SK-N-SH treated with all-trans-retinoic acid at 6 μM for 48 hours (cell line): ENCODE measurements around the gene GABARAP.

Experiments used
- ATAC-seq: fragments of 200-7000 bp; cut with Tn5 transposase; 3 replicates; pipeline ENCODE4 v1.9.1; 2020; ENCODE audit warnings: mild to moderate bottlenecking, moderate library complexity
- ARNTL ChIP-seq: fragments of 450-650 bp; formaldehyde crosslinking; IDR thresholded peaks from 2 replicates; pipeline ENCODE4 v1.5.0; 2020; ENCODE audit warnings: low read depth, mild to moderate bottlenecking, moderate library complexity, borderline replicate concordance
- BACH2 ChIP-seq: fragments of 250-450 bp; sonication (Bioruptor Pico); IDR thresholded peaks from 2 replicates; pipeline ENCODE4 v1.9.0; 2021; ENCODE audit warnings: mild to moderate bottlenecking, borderline replicate concordance
- CSDC2 ChIP-seq: fragments of 250-450 bp; sonication (Bioruptor Pico); IDR thresholded peaks from 2 replicates; pipeline ENCODE4 v1.5.0; 2020; ENCODE audit warnings: mild to moderate bottlenecking, moderate library complexity
- ESRRG ChIP-seq: fragments of 250-450 bp; sonication (Bioruptor Pico); IDR thresholded peaks from 2 replicates; pipeline ENCODE4 v1.6.1; 2021; ENCODE audit warnings: mild to moderate bottlenecking
- GLIS3 ChIP-seq: fragments of 250-450 bp; sonication (Bioruptor Pico); IDR thresholded peaks from 2 replicates; pipeline ENCODE4 v1.5.0; 2020; ENCODE audit warnings: mild to moderate bottlenecking, moderate library complexity
- ISL1 ChIP-seq: fragments of 250-450 bp; sonication (Bioruptor Pico); IDR thresholded peaks from 2 replicates; pipeline ENCODE4 v2.1.2; 2022; ENCODE audit warnings: mild to moderate bottlenecking, moderate library complexity
- OSR1 ChIP-seq: fragments of 250-450 bp; sonication (Bioruptor Pico); IDR thresholded peaks from 2 replicates; pipeline ENCODE4 v1.8.0; 2022; ENCODE audit warnings: moderate library complexity, mild to moderate bottlenecking, inconsistent platforms
- PPARA ChIP-seq: fragments of 250-450 bp; sonication (Bioruptor Pico); IDR thresholded peaks from 2 replicates; pipeline ENCODE4 v1.5.0; 2020; ENCODE audit warnings: mild to moderate bottlenecking, borderline replicate concordance
- SNAI2 ChIP-seq: fragments of 250-450 bp; sonication (Bioruptor Pico); IDR thresholded peaks from 2 replicates; pipeline ENCODE4 v1.5.0; 2020; ENCODE audit warnings: mild to moderate bottlenecking, moderate library complexity
- TCF4 ChIP-seq: fragments of 250-450 bp; sonication (Bioruptor Pico); IDR thresholded peaks from 2 replicates; pipeline ENCODE4 v1.8.0; 2021; ENCODE audit warnings: mild to moderate bottlenecking, moderate library complexity, borderline replicate concordance
- TOX ChIP-seq: fragments of 250-450 bp; sonication (Bioruptor Pico); IDR thresholded peaks from 2 replicates; pipeline ENCODE4 v1.8.0; 2021; ENCODE audit warnings: mild to moderate bottlenecking, moderate library complexity, borderline replicate concordance
- ZC3H10 ChIP-seq: fragments of 250-450 bp; sonication (Bioruptor Pico); IDR thresholded peaks from 2 replicates; pipeline ENCODE4 v1.5.1; 2021; ENCODE audit warnings: mild to moderate bottlenecking, moderate library complexity
- ZFP3 ChIP-seq: fragments of 250-450 bp; sonication (Bioruptor Pico); IDR thresholded peaks from 2 replicates; pipeline ENCODE4 v1.5.0; 2020; ENCODE audit warnings: mild to moderate bottlenecking, moderate library complexity
- ZFP30 ChIP-seq: fragments of 450-650 bp; formaldehyde crosslinking; IDR thresholded peaks from 2 replicates; pipeline ENCODE4 v1.5.0; 2022; ENCODE audit warnings: mild to moderate bottlenecking, moderate library complexity
- ZNF565 ChIP-seq: fragments of 450-650 bp; formaldehyde crosslinking; conservative IDR thresholded peaks from 2 replicates; pipeline ENCODE4 v1.5.0; 2020; ENCODE audit warnings: low read depth, mild to moderate bottlenecking, moderate library complexity
- ZNF70 ChIP-seq: fragments of 450-650 bp; formaldehyde crosslinking; IDR thresholded peaks from 2 replicates; pipeline ENCODE4 v1.5.0; 2020; ENCODE audit warnings: mild to moderate bottlenecking, moderate library complexity
- ZNF8 ChIP-seq: fragments of 450-650 bp; formaldehyde crosslinking; IDR thresholded peaks from 2 replicates; pipeline ENCODE4 v1.5.0; 2020; ENCODE audit warnings: mild to moderate bottlenecking, moderate library complexity
- TF ChIP-seq, protein P1 (sequence below): fragments of 250-450 bp; sonication (Bioruptor Pico); IDR thresholded peaks from 2 replicates; pipeline ENCODE4 v1.5.0; 2020; ENCODE audit warnings: mild to moderate bottlenecking, moderate library complexity
- TF ChIP-seq, protein P2 (sequence below): fragments of 250-450 bp; sonication (Bioruptor Pico); IDR thresholded peaks from 2 replicates; pipeline ENCODE4 v1.5.1; 2020; ENCODE audit warnings: low read depth, mild to moderate bottlenecking, moderate library complexity
- TF ChIP-seq, protein P3 (sequence below): fragments of 250-450 bp; sonication (Bioruptor Pico); IDR thresholded peaks from 2 replicates; pipeline ENCODE4 v1.5.1; 2021; ENCODE audit warnings: mild to moderate bottlenecking, moderate library complexity
- TF ChIP-seq, protein P4 (sequence below): fragments of 250-450 bp; sonication (Bioruptor Pico); IDR thresholded peaks from 2 replicates; pipeline ENCODE4 v1.8.0; 2021; ENCODE audit warnings: low read depth, mild to moderate bottlenecking, moderate library complexity, borderline replicate concordance
- TF ChIP-seq, protein P5 (sequence below): fragments of 250-450 bp; sonication (Bioruptor Pico); IDR thresholded peaks from 2 replicates; pipeline ENCODE4 v1.8.0; 2020; ENCODE audit warnings: mild to moderate bottlenecking, moderate library complexity, borderline replicate concordance

The GABARAP gene

GRCh38 chr17:7251661-7252175 lies 9.5 kb upstream of the GABARAP start, which contains the start of gene CTDNEP1:
CTDNEP1 (minus strand) TSS chr17:7251734; CDS start chr17:7251296, 438 bp downstream.
- TF ChIP-seq BACH2, result no peak
- no peak for TF ChIP-seq OSR1
- TF ChIP-seq PPARA, result no peak
- TF ChIP-seq ISL1, result no peak
- TF ChIP-seq, protein P1, sequence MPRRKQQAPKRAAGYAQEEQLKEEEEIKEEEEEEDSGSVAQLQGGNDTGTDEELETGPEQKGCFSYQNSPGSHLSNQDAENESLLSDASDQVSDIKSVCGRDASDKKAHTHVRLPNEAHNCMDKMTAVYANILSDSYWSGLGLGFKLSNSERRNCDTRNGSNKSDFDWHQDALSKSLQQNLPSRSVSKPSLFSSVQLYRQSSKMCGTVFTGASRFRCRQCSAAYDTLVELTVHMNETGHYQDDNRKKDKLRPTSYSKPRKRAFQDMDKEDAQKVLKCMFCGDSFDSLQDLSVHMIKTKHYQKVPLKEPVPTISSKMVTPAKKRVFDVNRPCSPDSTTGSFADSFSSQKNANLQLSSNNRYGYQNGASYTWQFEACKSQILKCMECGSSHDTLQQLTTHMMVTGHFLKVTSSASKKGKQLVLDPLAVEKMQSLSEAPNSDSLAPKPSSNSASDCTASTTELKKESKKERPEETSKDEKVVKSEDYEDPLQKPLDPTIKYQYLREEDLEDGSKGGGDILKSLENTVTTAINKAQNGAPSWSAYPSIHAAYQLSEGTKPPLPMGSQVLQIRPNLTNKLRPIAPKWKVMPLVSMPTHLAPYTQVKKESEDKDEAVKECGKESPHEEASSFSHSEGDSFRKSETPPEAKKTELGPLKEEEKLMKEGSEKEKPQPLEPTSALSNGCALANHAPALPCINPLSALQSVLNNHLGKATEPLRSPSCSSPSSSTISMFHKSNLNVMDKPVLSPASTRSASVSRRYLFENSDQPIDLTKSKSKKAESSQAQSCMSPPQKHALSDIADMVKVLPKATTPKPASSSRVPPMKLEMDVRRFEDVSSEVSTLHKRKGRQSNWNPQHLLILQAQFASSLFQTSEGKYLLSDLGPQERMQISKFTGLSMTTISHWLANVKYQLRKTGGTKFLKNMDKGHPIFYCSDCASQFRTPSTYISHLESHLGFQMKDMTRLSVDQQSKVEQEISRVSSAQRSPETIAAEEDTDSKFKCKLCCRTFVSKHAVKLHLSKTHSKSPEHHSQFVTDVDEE (CRISPR knock-in tag), result no peak
- no peak for TF ChIP-seq ZFP3 (CRISPR knock-in tag)
- TF ChIP-seq ZNF8 (CRISPR knock-in tag), result no peak
- TF ChIP-seq ZNF565, result no peak
- TF ChIP-seq ZC3H10 (CRISPR knock-in tag), result no peak
- peak; percentile 95 for ATAC-seq

DNA sequence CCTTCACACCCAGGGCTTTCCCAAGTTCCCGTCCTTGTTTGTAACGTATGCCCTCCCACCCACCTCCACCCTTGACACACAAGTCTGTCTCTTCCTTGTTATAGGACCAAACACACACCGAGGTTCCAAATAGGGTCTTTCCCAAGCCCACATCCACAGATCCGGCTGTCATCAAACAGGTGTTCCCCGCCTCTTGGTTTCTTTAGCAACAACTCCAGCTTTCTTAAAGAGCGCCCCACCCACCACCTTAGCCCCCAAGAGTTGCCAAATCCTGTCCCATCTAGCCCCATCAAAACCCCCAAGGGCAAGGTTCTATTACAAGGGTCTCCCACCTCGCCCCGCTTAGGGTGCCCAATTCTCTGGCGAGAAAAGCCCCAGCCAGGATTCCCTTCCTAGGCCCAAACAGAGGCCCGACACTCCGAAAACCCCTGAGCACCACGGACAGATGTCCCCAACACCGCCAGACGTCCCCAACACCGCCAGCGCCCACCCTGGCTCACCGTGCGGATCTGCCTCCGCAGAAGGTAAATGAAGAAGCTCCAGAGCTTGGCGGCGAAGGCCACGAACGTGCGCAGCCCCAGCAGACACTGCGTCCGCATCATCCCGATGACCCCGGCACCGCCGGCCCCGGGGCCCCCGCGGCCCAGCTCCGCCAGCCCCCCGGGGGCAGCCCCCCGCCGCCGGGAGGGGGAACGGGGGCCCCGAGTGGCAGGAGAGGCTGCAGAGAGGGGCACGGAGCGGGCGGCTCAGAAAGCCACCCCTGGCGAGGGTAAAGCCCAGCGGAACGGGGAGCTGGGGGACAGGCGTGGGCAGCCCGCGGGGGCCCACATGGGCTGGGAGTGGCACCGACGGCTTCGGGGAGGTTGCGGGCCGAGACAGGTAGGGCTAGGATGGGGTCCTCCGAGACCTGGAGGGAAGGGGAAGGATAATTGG lies 8.7 kb upstream of the GABARAP start:
- ATAC-seq, result peak; percentile 23
- no peak for TF ChIP-seq BACH2

- ATAC-seq, result no peak
- TF ChIP-seq ESRRG, result no peak
These were observed 7.6 kb upstream of the GABARAP start for GRCh38 chr17:7249830-7250229.

DNA sequence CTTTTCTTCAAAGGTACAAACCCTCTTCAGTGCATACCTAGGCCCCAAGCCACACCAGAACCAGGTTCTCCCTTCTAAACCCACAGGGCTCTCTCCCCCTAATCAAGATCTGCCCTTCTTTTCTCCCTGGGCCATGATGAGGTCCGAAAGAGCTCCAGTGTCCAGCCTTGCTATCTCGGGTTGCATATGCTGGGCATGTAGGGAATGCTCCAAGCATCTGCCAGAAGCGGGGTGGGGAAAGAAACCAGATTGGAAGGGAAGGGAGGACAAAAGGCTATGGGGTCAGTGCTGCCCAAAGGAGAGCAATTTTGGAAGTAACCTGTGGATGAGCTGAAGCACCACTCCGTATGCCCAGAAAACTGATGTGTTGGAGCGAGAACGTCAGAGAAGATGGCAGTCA lies 7.0 kb upstream of the GABARAP start:
- ATAC-seq, result no peak
- TF ChIP-seq ZNF70 (CRISPR knock-in tag) (no peak), ZFP30 (CRISPR knock-in tag) (no peak), PPARA (no peak), ESRRG (no peak), ARNTL (no peak), ISL1 (no peak), SNAI2 (CRISPR knock-in tag) (no peak), ZNF8 (CRISPR knock-in tag) (no peak), OSR1 (no peak), BACH2 (no peak), TCF4 (CRISPR knock-in tag) (no peak), GLIS3 (no peak), ZFP3 (CRISPR knock-in tag) (no peak), CSDC2 (CRISPR knock-in tag) (no peak), TOX (CRISPR knock-in tag) (no peak)
- TF ChIP-seq, protein P2, sequence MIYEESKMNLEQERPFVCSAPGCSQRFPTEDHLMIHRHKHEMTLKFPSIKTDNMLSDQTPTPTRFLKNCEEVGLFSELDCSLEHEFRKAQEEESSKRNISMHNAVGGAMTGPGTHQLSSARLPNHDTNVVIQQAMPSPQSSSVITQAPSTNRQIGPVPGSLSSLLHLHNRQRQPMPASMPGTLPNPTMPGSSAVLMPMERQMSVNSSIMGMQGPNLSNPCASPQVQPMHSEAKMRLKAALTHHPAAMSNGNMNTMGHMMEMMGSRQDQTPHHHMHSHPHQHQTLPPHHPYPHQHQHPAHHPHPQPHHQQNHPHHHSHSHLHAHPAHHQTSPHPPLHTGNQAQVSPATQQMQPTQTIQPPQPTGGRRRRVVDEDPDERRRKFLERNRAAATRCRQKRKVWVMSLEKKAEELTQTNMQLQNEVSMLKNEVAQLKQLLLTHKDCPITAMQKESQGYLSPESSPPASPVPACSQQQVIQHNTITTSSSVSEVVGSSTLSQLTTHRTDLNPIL (CRISPR knock-in tag), result no peak
- TF ChIP-seq, protein P3, sequence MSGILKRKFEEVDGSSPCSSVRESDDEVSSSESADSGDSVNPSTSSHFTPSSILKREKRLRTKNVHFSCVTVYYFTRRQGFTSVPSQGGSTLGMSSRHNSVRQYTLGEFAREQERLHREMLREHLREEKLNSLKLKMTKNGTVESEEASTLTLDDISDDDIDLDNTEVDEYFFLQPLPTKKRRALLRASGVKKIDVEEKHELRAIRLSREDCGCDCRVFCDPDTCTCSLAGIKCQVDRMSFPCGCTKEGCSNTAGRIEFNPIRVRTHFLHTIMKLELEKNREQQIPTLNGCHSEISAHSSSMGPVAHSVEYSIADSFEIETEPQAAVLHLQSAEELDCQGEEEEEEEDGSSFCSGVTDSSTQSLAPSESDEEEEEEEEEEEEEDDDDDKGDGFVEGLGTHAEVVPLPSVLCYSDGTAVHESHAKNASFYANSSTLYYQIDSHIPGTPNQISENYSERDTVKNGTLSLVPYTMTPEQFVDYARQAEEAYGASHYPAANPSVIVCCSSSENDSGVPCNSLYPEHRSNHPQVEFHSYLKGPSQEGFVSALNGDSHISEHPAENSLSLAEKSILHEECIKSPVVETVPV (CRISPR knock-in tag), result no peak
- TF ChIP-seq, protein P4, sequence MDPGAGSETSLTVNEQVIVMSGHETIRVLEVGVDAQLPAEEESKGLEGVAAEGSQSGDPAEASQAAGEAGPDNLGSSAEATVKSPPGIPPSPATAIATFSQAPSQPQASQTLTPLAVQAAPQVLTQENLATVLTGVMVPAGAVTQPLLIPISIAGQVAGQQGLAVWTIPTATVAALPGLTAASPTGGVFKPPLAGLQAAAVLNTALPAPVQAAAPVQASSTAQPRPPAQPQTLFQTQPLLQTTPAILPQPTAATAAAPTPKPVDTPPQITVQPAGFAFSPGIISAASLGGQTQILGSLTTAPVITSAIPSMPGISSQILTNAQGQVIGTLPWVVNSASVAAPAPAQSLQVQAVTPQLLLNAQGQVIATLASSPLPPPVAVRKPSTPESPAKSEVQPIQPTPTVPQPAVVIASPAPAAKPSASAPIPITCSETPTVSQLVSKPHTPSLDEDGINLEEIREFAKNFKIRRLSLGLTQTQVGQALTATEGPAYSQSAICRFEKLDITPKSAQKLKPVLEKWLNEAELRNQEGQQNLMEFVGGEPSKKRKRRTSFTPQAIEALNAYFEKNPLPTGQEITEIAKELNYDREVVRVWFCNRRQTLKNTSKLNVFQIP, result no peak
- TF ChIP-seq, protein P5, sequence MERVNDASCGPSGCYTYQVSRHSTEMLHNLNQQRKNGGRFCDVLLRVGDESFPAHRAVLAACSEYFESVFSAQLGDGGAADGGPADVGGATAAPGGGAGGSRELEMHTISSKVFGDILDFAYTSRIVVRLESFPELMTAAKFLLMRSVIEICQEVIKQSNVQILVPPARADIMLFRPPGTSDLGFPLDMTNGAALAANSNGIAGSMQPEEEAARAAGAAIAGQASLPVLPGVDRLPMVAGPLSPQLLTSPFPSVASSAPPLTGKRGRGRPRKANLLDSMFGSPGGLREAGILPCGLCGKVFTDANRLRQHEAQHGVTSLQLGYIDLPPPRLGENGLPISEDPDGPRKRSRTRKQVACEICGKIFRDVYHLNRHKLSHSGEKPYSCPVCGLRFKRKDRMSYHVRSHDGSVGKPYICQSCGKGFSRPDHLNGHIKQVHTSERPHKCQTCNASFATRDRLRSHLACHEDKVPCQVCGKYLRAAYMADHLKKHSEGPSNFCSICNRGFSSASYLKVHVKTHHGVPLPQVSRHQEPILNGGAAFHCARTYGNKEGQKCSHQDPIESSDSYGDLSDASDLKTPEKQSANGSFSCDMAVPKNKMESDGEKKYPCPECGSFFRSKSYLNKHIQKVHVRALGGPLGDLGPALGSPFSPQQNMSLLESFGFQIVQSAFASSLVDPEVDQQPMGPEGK (CRISPR knock-in tag), result no peak
- TF ChIP-seq, all 23 proteins: peak for 0
